Measurements from ENCODE around the gene TOMM22.

The TOMM22 gene

GRCh38 chr22:38734421-38735100, 52.8 kb downstream of the TOMM22 start:
- DNase-seq: no peak
